Measurements from ENCODE around the gene EID2. TPM values are rescaled to one million over a fixed set of nuclear protein-coding genes. Genes with fewer than 3 reads are reported as not detected.

Gene EID2
- total RNA-seq, 4 donors from 2014 or later = 5.9 to 13.4 (median 9.0) TPM

DNA sequence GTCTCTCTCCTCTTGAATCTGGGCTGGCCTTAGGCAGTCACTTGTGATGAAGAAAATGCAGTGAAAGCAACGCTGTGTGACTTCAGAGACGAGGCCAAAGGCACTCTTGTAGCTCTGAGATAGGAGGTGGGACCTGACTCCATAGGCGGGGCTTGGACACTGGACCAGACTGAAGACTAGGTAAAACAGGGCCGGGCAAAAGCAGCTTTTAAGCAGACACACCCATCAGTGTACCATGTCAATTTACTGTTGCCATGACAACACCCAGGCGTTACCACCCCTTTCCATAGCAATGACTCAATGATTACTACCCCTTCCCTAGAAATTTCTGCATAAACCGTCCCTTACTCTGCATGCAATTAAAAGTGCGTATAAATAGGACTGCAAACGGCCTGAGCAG lies 6.6 kb upstream of the EID2 start:
- TF ChIP-seq, protein P1, sequence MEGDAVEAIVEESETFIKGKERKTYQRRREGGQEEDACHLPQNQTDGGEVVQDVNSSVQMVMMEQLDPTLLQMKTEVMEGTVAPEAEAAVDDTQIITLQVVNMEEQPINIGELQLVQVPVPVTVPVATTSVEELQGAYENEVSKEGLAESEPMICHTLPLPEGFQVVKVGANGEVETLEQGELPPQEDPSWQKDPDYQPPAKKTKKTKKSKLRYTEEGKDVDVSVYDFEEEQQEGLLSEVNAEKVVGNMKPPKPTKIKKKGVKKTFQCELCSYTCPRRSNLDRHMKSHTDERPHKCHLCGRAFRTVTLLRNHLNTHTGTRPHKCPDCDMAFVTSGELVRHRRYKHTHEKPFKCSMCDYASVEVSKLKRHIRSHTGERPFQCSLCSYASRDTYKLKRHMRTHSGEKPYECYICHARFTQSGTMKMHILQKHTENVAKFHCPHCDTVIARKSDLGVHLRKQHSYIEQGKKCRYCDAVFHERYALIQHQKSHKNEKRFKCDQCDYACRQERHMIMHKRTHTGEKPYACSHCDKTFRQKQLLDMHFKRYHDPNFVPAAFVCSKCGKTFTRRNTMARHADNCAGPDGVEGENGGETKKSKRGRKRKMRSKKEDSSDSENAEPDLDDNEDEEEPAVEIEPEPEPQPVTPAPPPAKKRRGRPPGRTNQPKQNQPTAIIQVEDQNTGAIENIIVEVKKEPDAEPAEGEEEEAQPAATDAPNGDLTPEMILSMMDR (IDR thresholded peaks at IDR 0.05; ENCODE audit: low read depth) = no peak

DNA sequence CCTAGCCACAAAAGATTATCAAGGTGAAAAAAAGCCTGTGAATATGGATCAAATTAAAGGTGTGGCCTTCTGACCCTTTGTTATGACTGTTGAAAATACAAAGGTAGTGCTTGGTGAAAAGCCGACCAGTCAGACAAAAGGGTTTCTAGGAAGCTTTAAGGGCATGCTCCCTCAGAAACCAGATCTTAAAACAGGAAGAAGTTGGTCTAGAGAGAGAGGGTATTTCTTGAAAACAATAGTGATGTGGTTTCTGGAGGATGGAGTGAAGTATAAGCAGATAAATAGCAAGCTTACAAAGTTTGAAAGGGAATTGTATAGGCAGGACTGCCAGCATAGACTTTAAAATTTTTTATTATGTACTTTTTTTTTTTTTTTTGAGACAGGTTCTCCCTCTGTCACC lies 5.0 kb upstream of the EID2 start:
- TF ChIP-seq, protein P1 (IDR thresholded peaks at IDR 0.05; ENCODE audit: low read depth) = no peak

DNA sequence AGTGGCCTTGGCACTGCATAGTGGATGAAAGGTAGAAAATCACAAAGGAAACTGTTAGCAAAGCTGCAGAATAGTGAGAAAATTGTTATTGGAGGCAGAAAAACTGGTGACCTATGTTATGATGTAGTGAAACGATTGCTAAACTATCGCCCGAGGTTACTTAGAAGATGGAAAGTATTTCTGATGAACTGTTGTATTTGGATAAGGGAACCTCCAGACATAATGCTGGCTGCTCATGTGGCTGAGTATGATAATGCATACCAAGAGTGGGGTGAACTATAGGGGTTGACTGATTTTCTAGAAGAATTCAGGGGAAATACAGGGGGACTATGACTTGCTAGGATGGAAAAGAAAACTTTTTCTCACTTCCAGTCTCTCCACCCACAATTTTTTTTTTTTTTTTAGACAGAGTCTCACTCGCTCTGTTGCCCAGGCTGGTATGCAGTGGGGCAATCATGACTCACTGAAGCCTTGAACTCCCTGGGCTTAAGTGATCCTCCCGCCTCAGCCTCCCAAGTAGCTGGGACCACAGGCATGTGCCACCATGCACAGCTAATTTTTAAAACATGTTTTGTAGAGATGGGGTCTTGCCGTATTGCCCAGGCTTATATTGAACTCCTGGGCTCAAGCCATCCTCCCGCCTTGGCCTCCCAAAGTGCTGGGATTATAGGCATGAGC lies 4.4 kb upstream of the EID2 start:
- TF ChIP-seq, protein P1 (IDR thresholded peaks at IDR 0.05; ENCODE audit: low read depth) = no peak

DNA sequence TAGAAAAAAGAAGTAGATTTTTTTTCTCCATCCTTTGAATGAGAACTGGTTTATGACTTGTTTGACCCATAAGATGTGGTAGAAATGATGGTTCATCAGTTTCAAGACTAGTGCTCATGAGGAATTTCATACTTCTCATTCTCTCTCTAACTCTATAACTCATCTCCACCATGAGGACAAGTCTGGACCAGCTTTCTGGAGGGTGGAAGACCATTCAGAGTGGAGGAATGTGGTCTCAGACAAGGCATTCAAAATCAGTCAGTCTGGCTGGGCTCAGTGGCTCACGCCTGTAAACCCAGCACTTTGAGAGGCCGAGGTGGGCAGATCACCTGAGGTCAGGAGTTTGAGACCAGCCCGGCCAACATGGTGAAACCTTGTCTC lies 3.5 kb upstream of the EID2 start:
- TF ChIP-seq, protein P1 (IDR thresholded peaks at IDR 0.05; ENCODE audit: low read depth) = no peak

DNA sequence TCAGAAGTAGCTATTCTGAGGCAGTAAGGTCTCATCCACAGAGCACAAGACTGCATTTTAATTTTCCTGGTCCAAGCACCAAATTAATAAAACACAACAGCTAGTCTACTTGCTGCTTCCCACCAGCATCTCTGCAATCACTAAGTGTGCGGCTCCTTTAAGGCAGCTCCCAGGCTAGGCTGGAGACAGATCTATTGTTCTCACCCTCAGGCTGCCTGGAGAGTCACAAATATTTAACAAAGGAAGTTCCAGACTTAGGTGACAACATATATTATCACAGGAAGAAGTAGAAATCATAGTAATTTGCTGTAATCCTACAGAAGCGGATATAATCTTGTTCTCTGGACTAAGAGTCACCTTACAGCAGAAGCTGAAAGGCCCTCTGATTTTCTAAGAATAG lies 2.2 kb upstream of the EID2 start:
- TF ChIP-seq, protein P1 (IDR thresholded peaks at IDR 0.05; ENCODE audit: low read depth) = no peak

DNA sequence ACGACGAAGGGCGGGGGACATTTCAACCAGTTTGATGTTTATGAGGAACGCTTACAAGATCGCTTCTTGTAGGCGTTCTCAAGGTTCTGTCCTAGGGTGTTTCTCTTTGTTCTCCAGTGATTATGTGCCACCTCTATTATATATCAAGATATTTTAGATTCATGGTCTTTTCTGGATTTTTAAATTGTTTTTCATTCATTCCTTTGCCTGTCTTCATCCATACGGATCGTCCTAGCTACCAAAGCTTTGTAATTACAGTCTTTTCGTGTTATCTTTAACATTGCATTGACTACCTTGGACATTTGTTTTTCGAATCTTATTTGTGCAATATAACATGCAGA lies 342 bp upstream of the EID2 start:
- TF ChIP-seq, protein P1 (IDR thresholded peaks at IDR 0.05; ENCODE audit: low read depth) = no peak

DNA sequence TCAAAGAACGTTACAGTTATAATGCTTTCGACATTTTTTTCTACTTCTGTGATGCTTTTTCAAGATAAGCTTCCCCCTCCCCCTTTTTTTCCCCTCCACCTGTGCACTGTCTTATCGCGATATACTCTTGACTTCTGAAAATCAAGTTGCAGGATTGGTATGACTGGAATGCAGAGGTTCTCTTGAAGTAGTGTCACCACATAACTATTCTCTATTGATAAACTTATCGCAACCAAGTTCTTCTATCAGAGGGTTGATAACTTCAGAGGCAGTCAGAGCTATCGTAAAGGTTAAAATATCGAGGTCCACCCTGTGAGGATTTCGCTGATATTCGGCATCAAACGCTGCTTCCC lies 820 bp downstream of the EID2 start:
- TF ChIP-seq, protein P1 (IDR thresholded peaks at IDR 0.05; ENCODE audit: low read depth) = no peak
